Muscle layer of duodenum (tissue), 2 donors: ENCODE results near the gene EGFL6.
"Not testable (repeated sequence)": the region's sequence is repeated elsewhere in the genome, so short reads cannot be mapped to it uniquely, and the experiment has no call there.

ENCODE experiments used
- H3K27ac ChIP-seq: one replicate; pipeline ENCODE4 v1.7.0; 2013; ENCODE audit warnings: mild to moderate bottlenecking, low read length
- H3K27me3 ChIP-seq: one replicate; pipeline ENCODE4 v1.7.0; 2013; ENCODE audit warnings: low read depth, mild to moderate bottlenecking, control low read depth, low read length
- H3K36me3 ChIP-seq, 2 donors: one replicate each; pipeline ENCODE4 v1.7.0; 2013; ENCODE audit warnings: low read length in 2 of 2, control low read depth in 1 of 2, mild to moderate bottlenecking in 1 of 2; ENCODE audit not compliant: insufficient read depth in 2 of 2, control insufficient read depth in 1 of 2
- H3K4me1 ChIP-seq, 2 donors: one replicate each; pipeline ENCODE4 v1.7.0; 2013; ENCODE audit warnings: low read length in 2 of 2, mild to moderate bottlenecking in 2 of 2, control low read depth in 1 of 2, moderate library complexity in 1 of 2; ENCODE audit not compliant: insufficient read depth in 2 of 2, control insufficient read depth in 1 of 2
- H3K4me3 ChIP-seq, 2 donors: one replicate each; pipeline ENCODE4 v1.7.0; 2013; ENCODE audit warnings: low read length in 2 of 2, low read depth in 1 of 2, mild to moderate bottlenecking in 1 of 2
- H3K9me3 ChIP-seq, 2 donors: one replicate each; pipeline ENCODE4 v1.7.0; 2013; ENCODE audit warnings: low read length in 2 of 2, control low read depth in 1 of 2, mild to moderate bottlenecking in 1 of 2; ENCODE audit not compliant: control insufficient read depth in 1 of 2
- donor health status: healthy.

Gene EGFL6

GRCh38 chrX:13597874-13598273, 28.5 kb downstream of the EGFL6 start:
- Histone ChIP-seq H3K9me3 (no peaks in the 10 kb centered on the region), H3K4me3 (no peak overlapping the region), H3K27me3 (no peaks in the 10 kb centered on the region), H3K36me3 (no peaks in the 10 kb centered on the region), H3K27ac (no peak overlapping the region), H3K4me1 (no peaks in the 10 kb centered on the region)

- Histone ChIP-seq H3K4me1 (no peaks in the 10 kb centered on the region), H3K27ac (no peak overlapping the region), H3K27me3 (no peaks in the 10 kb centered on the region), H3K9me3 (no peaks in the 10 kb centered on the region), H3K36me3 (no peaks in the 10 kb centered on the region), H3K4me3 (no peak overlapping the region)
Measured at GRCh38 chrX:13598877-13599276, 29.5 kb downstream of the EGFL6 start.

GRCh38 chrX:13599491-13599890, 30.1 kb downstream of the EGFL6 start:
- Histone ChIP-seq H3K27me3 (no peaks in the 10 kb centered on the region), H3K36me3 (no peaks in the 10 kb centered on the region), H3K4me1 (no peaks in the 10 kb centered on the region)

GRCh38 chrX:13605611-13606010, 36.2 kb downstream of the EGFL6 start:
- no peaks in the 10 kb centered on the region for H3K27me3 ChIP-seq
- H3K4me1 ChIP-seq, result no peaks in the 10 kb centered on the region
- no peaks in the 10 kb centered on the region for H3K9me3 ChIP-seq
- H3K4me3 ChIP-seq, result no peak overlapping the region
- H3K27ac ChIP-seq, result no peak overlapping the region
- no peaks in the 10 kb centered on the region for H3K36me3 ChIP-seq

More at GRCh38 chrX:13599491-13599890, 30.1 kb downstream of the EGFL6 start:
- Histone ChIP-seq H3K9me3 (no peaks in the 10 kb centered on the region), H3K27ac (no peak overlapping the region), H3K4me3 (no peak overlapping the region)

GRCh38 chrX:13607331-13607995, 38.1 kb downstream of the EGFL6 start:
- no peaks in the 10 kb centered on the region for H3K36me3 ChIP-seq
- no peak overlapping the region for H3K4me3 ChIP-seq
- no peaks in the 10 kb centered on the region for H3K9me3 ChIP-seq
- no peaks in the 10 kb centered on the region for H3K27me3 ChIP-seq
- H3K27ac ChIP-seq, result no peak overlapping the region
- H3K4me1 ChIP-seq, result no peaks in the 10 kb centered on the region

GRCh38 chrX:13607996-13608365, 38.6 kb downstream of the EGFL6 start:
- no peaks in the 10 kb centered on the region for H3K27me3 ChIP-seq
- no peak overlapping the region for H3K4me3 ChIP-seq
- H3K36me3 ChIP-seq, result no peaks in the 10 kb centered on the region
- H3K4me1 ChIP-seq, result no peaks in the 10 kb centered on the region
- H3K9me3 ChIP-seq, result no peaks in the 10 kb centered on the region
- no peak overlapping the region for H3K27ac ChIP-seq

- Histone ChIP-seq H3K27me3 (no peaks in the 10 kb centered on the region), H3K4me3 (no peak overlapping the region), H3K27ac (no peak overlapping the region), H3K9me3 (no peaks in the 10 kb centered on the region), H3K36me3 (no peaks in the 10 kb centered on the region), H3K4me1 (no peaks in the 10 kb centered on the region)
Measured at GRCh38 chrX:13614154-13614553, 44.8 kb downstream of the EGFL6 start.

GRCh38 chrX:13620207-13620606, 50.8 kb downstream of the EGFL6 start:
- no peak overlapping the region for H3K27ac ChIP-seq
- no peak overlapping the region for H3K4me3 ChIP-seq
- no peaks in the 10 kb centered on the region for H3K27me3 ChIP-seq
- no peaks in the 10 kb centered on the region for H3K4me1 ChIP-seq
- H3K36me3 ChIP-seq, result no peaks in the 10 kb centered on the region
- no peaks in the 10 kb centered on the region for H3K9me3 ChIP-seq

- Histone ChIP-seq H3K4me3 (no peak overlapping the region), H3K36me3 (no peaks in the 10 kb centered on the region), H3K9me3 (no peaks in the 10 kb centered on the region), H3K27me3 (no peaks in the 10 kb centered on the region), H3K4me1 (no peaks in the 10 kb centered on the region), H3K27ac (no peak overlapping the region)
Measured at GRCh38 chrX:13622401-13622964, 53.1 kb downstream of the EGFL6 start.

GRCh38 chrX:13627306-13627705, 57.9 kb downstream of the EGFL6 start:
- Histone ChIP-seq H3K36me3 (no peaks in the 10 kb centered on the region), H3K4me3 (no peak overlapping the region), H3K27me3 (no peaks in the 10 kb centered on the region), H3K9me3 (peaks cover 0 to 3% of the 10 kb centered on the region in 2 donors), H3K4me1 (no peaks in the 10 kb centered on the region), H3K27ac (no peak overlapping the region)

- not testable (repeated sequence) for H3K27ac ChIP-seq, H3K4me1 ChIP-seq, H3K4me3 ChIP-seq, H3K9me3 ChIP-seq, H3K27me3 ChIP-seq, H3K36me3 ChIP-seq
Measured at GRCh38 chrX:13637224-13637623, 67.8 kb downstream of the EGFL6 start.

- H3K4me3 ChIP-seq, result no peak overlapping the region
- H3K27ac ChIP-seq, result no peak overlapping the region
Measured at GRCh38 chrX:13638021-13638420, 68.6 kb downstream of the EGFL6 start.

More at GRCh38 chrX:13638021-13638420, 68.6 kb downstream of the EGFL6 start:
- no peaks in the 10 kb centered on the region for H3K9me3 ChIP-seq
- H3K4me1 ChIP-seq, result no peaks in the 10 kb centered on the region
- H3K36me3 ChIP-seq, result no peaks in the 10 kb centered on the region
- H3K27me3 ChIP-seq, result no peaks in the 10 kb centered on the region
